Activated CD4-positive, alpha-beta T cell treated with anti-CD3 and anti-CD28 coated beads for 36 hours (primary cell): ENCODE data around the gene GRK1. TPM values are rescaled to one million over a fixed set of nuclear protein-coding genes. Genes with fewer than 3 reads are reported as not detected.
"Not testable (repeated sequence)": the region's sequence is repeated elsewhere in the genome, so short reads cannot be mapped to it uniquely, and the experiment has no call there.

Experiments used
- ATAC-seq: fragments of 200-7000 bp; cut with Tn5 transposase; one replicate; pipeline ENCODE4 v1.10.0; 2021; ENCODE audit warnings: mild to moderate bottlenecking, moderate library complexity
- CTCF ChIA-PET: fragments of 350-600 bp; sonication (Branson Sonifier 250); formaldehyde crosslinking; loops from one replicate; lab custom pipeline; 2021; ENCODE audit warnings: antibody characterized with exemption; lab: Charles Lee
- POLR2A ChIA-PET: fragments of 350-600 bp; sonication (Branson Sonifier 250); formaldehyde crosslinking; loops from one replicate; lab custom pipeline; 2021; ENCODE audit warnings: antibody characterized with exemption, inconsistent platforms; lab: Charles Lee
- DNase-seq: peaks from one replicate; pipeline ENCODE4 v3.0.0-alpha.2; 2020
- H3K27ac Mint-ChIP-seq: one replicate; pipeline ENCODE4 v1.8.0; 2021; ENCODE audit warnings: mixed read lengths
- H3K27me3 Mint-ChIP-seq: one replicate; pipeline ENCODE4 v1.8.0; 2021; ENCODE audit warnings: mixed read lengths
- H3K36me3 Mint-ChIP-seq: one replicate; pipeline ENCODE4 v1.8.0; 2021; ENCODE audit warnings: low read depth, mixed read lengths
- H3K4me1 Mint-ChIP-seq: one replicate; pipeline ENCODE4 v1.8.0; 2021; ENCODE audit warnings: mixed read lengths
- H3K4me3 Mint-ChIP-seq: one replicate; pipeline ENCODE4 v1.8.0; 2021; ENCODE audit warnings: mild to moderate bottlenecking, moderate library complexity, mixed read lengths
- H3K9me3 Mint-ChIP-seq: one replicate; pipeline ENCODE4 v1.8.0; 2021; ENCODE audit warnings: low read depth, mixed read lengths
- intact Hi-C, 2 experiments: fragments of 100-400 bp; cut with DNase I in 1 of 2; cut with micrococcal nuclease in 1 of 2; formaldehyde crosslinking; loops; one replicate each; pipeline versions ENCODE4 v1.14.2 to v1.15.1; 2022 to 2024; cut with DNase I, micrococcal nuclease
- total RNA-seq, 2 experiments: library from RNA; stranded (reverse); gene quantifications; one replicate each; pipeline ENCODE4 v1.2.3, GENCODE V29; 2021

GRK1 gene
- total RNA-seq = under 1 TPM; 0.16 to 0.21 TPM

DNA sequence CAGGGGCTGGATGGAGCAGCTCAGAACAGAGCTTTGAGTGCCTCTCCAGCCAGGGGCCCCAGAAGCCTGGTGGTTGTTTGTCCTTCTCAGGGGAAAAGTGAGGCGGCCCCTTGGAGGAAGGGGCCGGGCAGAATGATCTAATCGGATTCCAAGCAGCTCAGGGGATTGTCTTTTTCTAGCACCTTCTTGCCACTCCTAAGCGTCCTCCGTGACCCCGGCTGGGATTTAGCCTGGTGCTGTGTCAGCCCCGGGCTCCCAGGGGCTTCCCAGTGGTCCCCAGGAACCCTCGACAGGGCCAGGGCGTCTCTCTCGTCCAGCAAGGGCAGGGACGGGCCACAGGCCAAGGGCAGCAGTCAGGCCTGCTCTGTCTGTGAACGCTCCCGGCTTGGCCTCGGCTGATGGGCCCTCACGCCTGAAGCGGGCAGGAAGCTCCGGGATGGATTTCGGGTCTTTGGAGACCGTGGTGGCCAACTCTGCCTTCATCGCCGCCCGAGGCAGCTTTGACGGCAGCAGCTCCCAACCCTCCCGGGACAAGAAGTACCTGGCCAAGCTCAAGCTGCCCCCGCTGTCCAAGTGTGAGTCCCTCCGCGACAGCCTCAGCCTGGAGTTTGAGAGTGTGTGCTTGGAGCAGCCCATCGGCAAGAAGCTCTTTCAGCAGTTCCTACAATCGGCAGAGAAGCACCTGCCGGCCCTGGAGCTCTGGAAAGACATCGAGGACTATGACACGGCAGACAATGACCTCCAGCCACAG is at the start of gene GRK1:
TSS of gene GRK1 (plus strand) at position 269 of the 751 bp plus-strand sequence. CDS start at position 437, 168 bp downstream.
- H3K4me1 Mint-ChIP-seq = peaks cover under 1% of the 10 kb centered on the region

DNA sequence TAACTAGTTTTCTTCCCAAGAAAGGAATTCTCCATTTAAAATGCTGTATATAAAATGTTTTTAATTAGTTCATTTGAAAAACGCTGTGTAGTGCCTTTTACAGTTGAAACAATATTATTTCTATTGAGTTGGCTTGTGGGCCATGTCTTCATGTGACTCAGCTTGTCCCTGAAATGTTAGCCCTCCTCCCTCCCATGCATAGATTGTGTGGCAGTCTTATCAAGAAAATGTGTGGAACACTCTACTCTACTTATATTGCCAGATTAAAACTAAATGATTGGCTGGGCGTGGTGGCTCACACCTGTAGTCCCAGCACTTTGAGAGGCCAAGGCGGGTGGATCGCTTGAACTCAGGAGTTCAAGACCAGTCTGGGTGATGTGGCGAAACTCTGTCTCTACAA is 49.1 kb upstream of the GRK1 start:
- intact Hi-C loops = no loop called here
- DNase-seq (no peak), ATAC-seq (no peak)
- ChIA-PET POLR2A (no interaction called here), CTCF (no interaction called here)
- Mint-ChIP-seq H3K4me3 (no peak overlapping the region), H3K9me3 (no peaks in the 10 kb centered on the region), H3K36me3 (peaks cover 3% of the 10 kb centered on the region), H3K4me1 (no peaks in the 10 kb centered on the region), H3K27me3 (no peaks in the 10 kb centered on the region), H3K27ac (no peak overlapping the region)

More for the DNA sequence above, at the start of gene GRK1:
- Mint-ChIP-seq H3K4me3 (no peak within 1 kb of the TSS), H3K9me3 (peaks cover 2% of the 10 kb centered on the region), H3K27ac (no peak within 1 kb of the TSS), H3K27me3 (no peaks in the 10 kb centered on the region), H3K36me3 (no peaks in the 10 kb centered on the region)
- DNase-seq = peak; percentile 3
- no peak for ATAC-seq
- ChIA-PET CTCF (no interaction called here), POLR2A (interaction anchor here (0.6 kb wide), 1 partner anchor 314 kb away, joined by 4 read pairs; no protein-coding TSS in a partner anchor)
- intact Hi-C loops = no loop called here

DNA sequence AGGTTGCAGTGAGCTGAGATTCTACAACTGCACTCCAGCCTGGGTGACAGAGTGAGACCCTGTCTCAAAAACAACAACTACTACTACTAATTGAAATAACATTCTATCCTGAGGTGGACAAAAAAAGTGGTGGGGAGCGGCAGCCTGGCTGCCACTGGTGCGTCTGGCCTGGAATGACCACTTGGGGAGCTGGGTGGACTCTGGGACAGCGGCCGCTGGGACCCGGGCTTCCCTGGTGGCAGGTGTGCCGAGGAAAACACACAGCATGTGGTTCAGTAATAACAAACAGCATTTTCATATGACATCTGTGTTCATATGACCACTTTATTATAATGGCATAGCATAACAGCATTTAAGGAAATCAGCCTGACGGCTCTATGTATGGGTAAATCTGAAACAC is 48.6 kb upstream of the GRK1 start:
- Mint-ChIP-seq H3K36me3 (peaks cover 3% of the 10 kb centered on the region), H3K27me3 (no peaks in the 10 kb centered on the region), H3K4me1 (no peaks in the 10 kb centered on the region), H3K27ac (no peak overlapping the region), H3K9me3 (no peaks in the 10 kb centered on the region), H3K4me3 (no peak overlapping the region)
- DNase-seq (no peak), ATAC-seq (no peak)
- ChIA-PET POLR2A (no interaction called here), CTCF (no interaction called here)
- intact Hi-C loops = no loop called here

DNA sequence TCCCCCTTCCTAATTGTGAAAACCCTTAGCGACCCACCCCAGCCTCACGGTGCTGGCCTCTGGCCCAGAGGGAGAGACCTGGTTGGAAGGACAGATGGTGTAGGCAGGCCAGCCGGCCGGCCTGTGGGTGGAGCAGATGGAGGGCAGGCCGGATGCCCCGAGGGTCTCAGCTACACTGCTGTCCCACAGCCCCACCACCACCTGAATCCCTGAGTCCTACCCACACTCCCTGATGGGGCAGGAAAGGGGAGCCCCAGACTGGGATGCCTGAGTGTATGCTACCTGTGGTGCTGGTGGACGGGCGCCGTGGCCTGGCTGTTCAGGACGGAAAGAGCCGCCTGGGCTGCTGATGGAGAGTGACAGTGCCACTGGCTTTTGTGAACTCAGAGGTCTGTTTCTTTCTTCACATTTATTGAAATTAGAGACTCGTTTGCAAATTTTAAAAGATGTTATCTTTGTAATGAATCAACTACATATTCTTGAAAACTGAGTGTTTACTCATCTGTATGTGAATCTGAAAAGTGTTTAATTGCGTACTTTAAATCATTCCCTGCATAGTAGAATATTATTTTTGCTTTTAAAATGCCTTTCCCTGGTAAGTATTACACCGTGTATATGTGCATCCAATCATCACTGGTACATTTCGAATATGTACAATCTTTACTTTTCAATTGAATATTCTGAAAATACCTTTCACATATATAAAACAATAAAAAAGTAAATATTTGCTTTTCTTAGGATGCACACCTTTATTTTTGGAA is 46.8 kb upstream of the GRK1 start:
- Mint-ChIP-seq H3K4me3 (no peak overlapping the region), H3K4me1 (no peaks in the 10 kb centered on the region), H3K27me3 (no peaks in the 10 kb centered on the region), H3K36me3 (peaks cover 15% of the 10 kb centered on the region), H3K9me3 (no peaks in the 10 kb centered on the region), H3K27ac (no peak overlapping the region)
- intact Hi-C loops = no loop called here
- ATAC-seq = no peak
- CTCF ChIA-PET = no interaction called here
- POLR2A ChIA-PET = no interaction called here
- DNase-seq = no peak

DNA sequence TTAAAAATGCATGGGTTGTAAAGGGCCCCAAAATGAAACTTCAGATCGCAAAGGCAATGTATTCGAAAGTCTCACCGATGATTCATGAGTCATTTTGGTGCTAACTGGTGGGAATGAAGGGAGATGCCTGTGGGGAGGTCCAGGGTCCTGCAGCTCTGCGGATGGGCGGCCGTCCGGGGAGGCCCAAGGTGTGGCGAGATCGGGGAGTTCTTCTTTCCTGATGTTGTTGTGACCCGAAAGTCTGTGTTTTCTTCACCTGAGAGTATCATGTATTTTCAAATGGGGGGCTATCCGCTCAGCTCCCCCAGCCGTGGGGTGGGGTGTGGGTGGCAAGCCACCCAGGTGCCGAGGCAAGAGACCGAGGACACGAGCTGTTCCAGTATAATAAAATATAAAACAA is 46.0 kb upstream of the GRK1 start:
- Mint-ChIP-seq H3K4me3 (no peak overlapping the region), H3K4me1 (no peaks in the 10 kb centered on the region), H3K27ac (no peak overlapping the region), H3K9me3 (no peaks in the 10 kb centered on the region), H3K27me3 (no peaks in the 10 kb centered on the region), H3K36me3 (peaks cover 17% of the 10 kb centered on the region)
- ChIA-PET POLR2A (no interaction called here), CTCF (no interaction called here)
- DNase-seq (no peak), ATAC-seq (no peak)
- intact Hi-C loops = no loop called here

DNA sequence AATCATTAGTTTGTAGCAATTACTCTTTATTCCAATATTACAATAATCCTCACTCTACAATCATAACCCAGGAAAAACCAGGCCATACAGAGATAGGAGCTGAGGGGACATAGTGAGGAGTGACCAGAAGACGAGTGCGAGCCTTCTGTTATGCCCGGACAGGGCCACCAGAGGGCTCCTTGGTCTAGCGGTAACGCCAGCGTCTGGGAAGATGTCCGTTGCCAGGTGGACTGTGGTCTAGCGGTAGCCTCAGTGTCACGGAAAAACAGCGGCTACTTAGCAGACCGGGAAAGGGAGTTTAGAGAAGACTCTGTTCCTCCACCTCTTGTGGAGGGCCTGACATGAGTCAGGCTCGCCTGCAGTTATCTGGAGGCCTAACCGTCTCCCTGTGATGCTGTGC is 45.5 kb upstream of the GRK1 start:
- CTCF ChIA-PET, ATAC-seq, H3K27ac Mint-ChIP-seq: not testable (repeated sequence)

DNA sequence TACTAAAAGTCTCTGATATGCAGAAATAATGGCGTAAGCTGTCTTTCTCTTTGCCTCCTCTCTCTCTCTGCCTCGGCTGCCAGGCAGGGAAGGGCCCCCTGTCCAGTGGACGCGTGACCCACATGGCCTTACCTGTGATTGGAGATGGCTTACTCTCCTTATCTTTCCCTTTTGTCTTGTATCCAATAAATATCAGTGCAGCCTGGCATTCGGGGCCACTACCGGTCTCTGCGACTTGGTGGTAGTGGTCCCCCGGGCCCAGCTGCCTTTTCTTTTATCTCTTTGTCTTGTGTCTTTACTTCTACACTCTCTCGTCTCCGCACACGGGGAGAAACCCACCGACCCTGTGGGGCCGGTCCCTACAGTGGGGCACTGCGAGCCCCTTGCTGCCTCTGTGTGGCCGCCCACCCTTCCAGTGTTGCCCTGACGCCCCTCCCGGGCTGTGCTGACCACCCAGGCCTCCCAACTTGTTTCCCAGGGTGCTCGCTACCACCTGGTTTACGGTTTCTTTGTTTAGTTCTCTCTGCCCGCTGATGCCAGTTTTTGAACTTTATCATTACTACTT is 45.0 kb upstream of the GRK1 start:
- H3K27me3 Mint-ChIP-seq, H3K27ac Mint-ChIP-seq, H3K4me1 Mint-ChIP-seq, H3K9me3 Mint-ChIP-seq, intact Hi-C loops, POLR2A ChIA-PET, CTCF ChIA-PET, H3K4me3 Mint-ChIP-seq, ATAC-seq, DNase-seq: not testable (repeated sequence)
- peaks cover 25% of the 10 kb centered on the region for H3K36me3 Mint-ChIP-seq

More for the DNA sequence above, 45.5 kb upstream of the GRK1 start:
- DNase-seq, H3K4me3 Mint-ChIP-seq, POLR2A ChIA-PET, intact Hi-C loops, H3K9me3 Mint-ChIP-seq, H3K27me3 Mint-ChIP-seq, H3K4me1 Mint-ChIP-seq: not testable (repeated sequence)
- H3K36me3 Mint-ChIP-seq = peaks cover 20% of the 10 kb centered on the region

DNA sequence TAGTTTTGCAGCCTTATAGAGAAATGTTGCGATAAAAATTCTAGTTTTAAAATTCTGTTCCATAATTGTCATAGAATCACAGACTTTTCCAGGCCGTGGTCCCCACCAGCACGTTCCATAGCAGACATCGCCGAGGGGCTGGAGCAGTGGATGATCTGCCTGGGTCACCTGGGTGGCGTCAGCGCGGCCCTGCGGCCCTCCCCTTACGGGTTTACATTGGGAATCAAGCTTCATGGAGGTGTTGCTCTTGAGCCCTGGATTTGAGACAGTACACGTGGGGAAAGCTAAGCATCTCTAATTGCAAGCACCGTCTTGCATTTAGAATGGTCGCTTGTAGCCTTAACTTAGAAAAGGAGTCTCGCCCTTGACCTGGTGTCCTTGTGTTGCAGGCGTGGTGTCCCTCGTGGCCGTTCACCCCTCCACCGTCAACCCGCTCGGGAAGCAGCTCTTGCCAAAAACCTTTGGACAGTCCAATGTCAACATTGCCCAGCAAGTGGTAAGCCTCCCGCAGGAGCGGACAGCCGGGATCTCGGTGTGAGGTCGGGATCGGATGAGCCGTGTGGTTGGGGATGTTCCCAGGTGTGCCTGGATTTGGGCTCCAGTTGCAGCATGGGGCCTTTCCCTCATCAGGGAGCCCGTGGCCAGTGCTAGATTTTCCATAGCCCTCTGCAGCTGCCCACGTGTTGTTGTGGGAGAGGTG is 44.1 kb upstream of the GRK1 start:
- Mint-ChIP-seq H3K4me1 (no peaks in the 10 kb centered on the region), H3K36me3 (peaks cover 28% of the 10 kb centered on the region), H3K27me3 (no peaks in the 10 kb centered on the region), H3K9me3 (no peaks in the 10 kb centered on the region), H3K4me3 (no peak overlapping the region), H3K27ac (no peak overlapping the region)
- POLR2A ChIA-PET = no interaction called here
- ATAC-seq = no peak
- DNase-seq = no peak
- CTCF ChIA-PET = interaction anchor here (0.6 kb wide), 1 partner anchor 9 kb away, joined by 3 read pairs; no protein-coding TSS in a partner anchor
- intact Hi-C loops = no loop called here

DNA sequence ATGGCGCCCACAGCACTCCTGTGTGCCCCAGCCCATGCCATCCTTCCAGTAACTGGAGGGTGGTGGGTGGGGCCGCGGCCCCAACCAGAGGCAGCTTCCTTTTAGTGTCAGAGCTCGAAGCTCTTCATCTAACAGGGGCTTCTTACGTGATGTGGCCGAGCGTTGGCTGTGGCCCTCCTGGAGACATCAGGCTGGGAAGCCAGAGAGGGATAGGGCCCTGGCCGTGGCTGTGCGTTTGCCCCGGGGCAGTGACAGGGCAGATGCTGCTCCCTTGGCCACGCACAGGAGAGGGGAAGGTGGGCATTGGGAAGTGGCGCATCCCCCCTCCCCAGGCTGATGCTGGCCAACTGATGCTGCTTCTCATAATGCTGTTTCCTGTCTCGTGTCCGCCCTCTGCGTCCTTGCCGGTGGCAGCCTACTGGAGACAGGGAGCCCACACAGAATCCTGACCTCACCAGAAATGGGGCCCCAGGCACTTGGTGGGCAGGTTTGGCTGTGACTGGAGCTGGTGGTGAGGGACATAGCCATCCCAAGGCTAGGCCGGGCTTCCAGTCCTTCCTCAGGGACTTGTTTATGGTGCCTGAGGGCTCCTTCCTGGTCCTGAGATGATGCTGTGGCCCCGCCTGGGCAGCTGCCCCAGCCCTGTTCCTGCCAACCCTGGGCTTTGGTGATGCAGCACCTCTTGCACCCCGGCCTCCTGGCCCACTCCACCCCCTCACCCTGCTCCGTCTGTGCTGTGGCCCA is 43.4 kb upstream of the GRK1 start:
- ATAC-seq (no peak), DNase-seq (no peak)
- POLR2A ChIA-PET = no interaction called here
- no peak overlapping the region for H3K4me3 Mint-ChIP-seq
- no peaks in the 10 kb centered on the region for H3K4me1 Mint-ChIP-seq
- peaks cover 32% of the 10 kb centered on the region for H3K36me3 Mint-ChIP-seq
- CTCF ChIA-PET = no interaction called here
- intact Hi-C loops = no loop called here
- no peak overlapping the region for H3K27ac Mint-ChIP-seq
- H3K9me3 Mint-ChIP-seq = no peaks in the 10 kb centered on the region
- H3K27me3 Mint-ChIP-seq = no peaks in the 10 kb centered on the region

DNA sequence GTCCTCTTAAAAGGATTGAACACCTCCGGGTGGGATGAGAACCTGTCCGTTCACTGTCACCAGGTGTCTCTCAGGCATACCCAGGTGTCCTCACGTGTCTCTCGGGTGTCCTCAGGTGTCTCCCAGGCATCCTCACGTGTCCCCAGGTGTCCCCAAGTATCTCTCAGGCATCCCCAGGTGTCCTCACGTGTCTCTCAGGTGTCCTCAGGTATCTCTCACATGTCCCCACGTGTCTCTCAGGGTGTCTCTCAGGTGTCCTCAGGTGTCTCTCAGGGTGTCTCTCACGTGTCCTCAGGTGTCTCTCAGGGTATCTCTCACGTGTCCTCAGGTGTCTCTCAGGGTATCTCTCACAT is 42.8 kb upstream of the GRK1 start:
- intact Hi-C loops = no loop called here
- DNase-seq = no peak
- Mint-ChIP-seq H3K27me3 (no peaks in the 10 kb centered on the region), H3K4me3 (no peak overlapping the region), H3K9me3 (no peaks in the 10 kb centered on the region), H3K27ac (no peak overlapping the region), H3K36me3 (peaks cover 34% of the 10 kb centered on the region), H3K4me1 (no peaks in the 10 kb centered on the region)
- ATAC-seq = no peak
- CTCF ChIA-PET = no interaction called here
- POLR2A ChIA-PET = no interaction called here
